NCI-H128 (cell line): ENCODE results near the gene ICAM4.

Experiments used
- DNase-seq: peaks from one replicate; lab custom pipeline; 2025; ENCODE audit not compliant: unreplicated experiment; lab: John Stamatoyannopoulos, UW

Gene ICAM4

DNA sequence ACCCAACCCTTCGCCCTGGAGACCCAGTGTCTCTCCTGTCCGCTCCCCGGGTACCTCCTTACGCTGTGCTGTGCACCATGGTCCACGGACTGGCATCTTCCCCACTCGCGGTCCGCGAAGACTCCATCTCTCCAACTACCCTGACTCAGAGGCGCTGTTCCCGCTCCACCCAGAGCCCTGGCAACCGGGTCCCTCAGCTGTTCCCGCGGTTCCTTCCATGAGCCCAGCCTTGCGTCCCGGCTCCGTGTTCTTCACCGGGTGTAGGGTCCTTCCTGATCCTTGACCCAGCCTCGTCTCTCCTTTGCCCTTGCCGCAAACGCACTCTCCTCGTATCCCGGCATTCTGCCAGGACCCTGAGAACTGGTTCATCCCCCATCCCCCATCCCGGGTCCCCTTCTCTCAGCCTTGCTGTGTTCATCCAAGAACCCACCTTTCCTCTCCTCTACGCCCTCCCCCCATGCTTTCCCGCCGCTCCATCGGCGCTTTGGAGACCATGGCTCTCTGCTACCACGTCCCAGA, 3.7 kb downstream of the ICAM4 start:
- no peak for DNase-seq

DNA sequence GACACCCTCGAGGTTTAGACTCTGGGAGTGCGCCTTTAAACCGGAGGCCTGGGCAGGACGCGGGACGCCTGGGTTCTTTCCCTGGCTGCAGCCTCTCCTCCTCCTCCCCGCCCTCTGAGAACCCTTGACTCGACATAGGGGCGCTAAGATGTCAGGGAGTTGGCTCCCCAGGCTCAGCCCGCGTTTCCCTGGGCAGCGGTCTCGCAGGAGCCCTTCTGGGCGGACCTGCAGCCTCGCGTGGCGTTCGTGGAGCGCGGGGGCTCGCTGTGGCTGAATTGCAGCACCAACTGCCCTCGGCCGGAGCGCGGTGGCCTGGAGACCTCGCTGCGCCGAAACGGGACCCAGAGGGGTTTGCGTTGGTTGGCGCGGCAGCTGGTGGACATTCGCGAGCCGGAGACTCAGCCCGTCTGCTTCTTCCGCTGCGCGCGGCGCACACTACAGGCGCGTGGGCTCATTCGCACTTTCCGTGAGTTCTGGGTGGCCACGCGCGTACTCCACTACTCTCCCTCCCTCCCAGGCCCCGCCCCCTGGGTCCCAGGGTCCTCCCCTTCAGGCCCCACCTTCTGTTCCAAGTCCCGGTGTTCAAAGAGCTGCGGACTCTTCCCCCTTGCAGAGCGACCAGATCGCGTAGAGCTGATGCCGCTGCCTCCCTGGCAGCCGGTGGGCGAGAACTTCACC, 4.3 kb downstream of the ICAM4 start:
- no peak for DNase-seq

DNA sequence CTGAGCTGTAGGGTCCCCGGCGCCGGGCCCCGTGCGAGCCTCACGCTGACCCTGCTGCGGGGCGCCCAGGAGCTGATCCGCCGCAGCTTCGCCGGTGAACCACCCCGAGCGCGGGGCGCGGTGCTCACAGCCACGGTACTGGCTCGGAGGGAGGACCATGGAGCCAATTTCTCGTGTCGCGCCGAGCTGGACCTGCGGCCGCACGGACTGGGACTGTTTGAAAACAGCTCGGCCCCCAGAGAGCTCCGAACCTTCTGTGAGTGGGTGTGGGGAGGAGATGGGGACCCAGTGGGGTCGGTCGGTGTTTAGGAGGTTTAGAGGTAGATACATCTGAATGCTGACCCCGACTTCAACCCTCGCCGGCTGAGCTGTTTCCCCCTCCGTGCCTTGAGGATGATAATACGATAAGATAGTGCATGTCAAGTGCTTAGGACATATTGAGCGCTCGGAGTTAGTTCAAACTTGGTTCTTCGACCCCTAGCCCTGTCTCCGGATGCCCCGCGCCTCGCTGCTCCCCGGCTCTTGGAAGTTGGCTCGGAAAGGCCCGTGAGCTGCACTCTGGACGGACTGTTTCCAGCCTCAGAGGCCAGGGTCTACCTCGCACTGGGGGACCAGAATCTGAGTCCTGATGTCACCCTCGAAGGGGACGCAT, 4.9 kb downstream of the ICAM4 start:
- no peak for DNase-seq

DNA sequence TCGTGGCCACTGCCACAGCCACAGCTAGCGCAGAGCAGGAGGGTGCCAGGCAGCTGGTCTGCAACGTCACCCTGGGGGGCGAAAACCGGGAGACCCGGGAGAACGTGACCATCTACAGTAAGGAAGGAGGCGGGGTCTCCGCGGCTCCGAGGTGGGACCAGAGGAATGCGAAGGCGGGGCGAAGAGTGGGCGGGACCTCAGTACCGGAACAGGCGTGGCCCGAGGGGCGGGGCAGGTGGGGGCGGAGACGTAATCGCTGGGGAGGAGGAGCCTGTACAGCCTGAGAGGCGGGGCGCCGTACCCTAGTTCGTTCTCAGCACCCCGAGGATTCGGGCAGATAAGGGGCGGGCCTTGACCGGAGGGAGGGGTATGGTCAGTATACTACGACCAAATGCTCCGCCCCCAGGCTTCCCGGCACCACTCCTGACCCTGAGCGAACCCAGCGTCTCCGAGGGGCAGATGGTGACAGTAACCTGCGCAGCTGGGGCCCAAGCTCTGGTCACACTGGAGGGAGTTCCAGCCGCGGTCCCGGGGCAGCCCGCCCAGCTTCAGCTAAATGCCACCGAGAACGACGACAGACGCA, 5.5 kb downstream of the ICAM4 start:
- DNase-seq, result no peak

DNA sequence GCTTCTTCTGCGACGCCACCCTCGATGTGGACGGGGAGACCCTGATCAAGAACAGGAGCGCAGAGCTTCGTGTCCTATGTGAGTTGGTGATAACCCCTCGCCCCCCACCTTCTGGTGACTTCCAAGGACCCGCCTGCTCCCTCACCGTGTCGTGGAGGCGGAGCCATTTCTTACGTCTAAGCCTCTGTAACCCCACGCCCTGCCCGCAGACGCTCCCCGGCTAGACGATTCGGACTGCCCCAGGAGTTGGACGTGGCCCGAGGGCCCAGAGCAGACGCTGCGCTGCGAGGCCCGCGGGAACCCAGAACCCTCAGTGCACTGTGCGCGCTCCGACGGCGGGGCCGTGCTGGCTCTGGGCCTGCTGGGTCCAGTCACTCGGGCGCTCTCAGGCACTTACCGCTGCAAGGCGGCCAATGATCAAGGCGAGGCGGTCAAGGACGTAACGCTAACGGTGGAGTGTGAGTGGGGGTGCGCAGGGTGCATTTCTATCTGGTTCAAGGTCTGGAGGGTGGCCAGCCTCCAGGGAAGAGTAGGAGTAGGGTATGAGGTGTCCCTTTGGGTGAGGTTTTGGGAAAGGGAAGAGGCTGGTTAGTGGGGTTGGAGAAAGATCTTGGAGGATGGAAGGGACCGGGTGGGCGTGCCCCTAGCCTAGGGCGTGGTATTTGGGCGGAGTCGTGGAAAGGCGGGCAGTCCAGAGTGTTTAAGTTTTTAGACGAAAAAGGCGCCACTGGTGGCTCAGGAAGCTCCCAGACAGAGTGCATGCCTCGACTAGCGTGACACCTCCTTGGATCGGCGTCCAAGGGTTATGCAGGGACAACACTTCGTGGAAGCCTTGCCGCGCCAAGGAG, 6.3 kb downstream of the ICAM4 start:
- DNase-seq, result no peak

DNA sequence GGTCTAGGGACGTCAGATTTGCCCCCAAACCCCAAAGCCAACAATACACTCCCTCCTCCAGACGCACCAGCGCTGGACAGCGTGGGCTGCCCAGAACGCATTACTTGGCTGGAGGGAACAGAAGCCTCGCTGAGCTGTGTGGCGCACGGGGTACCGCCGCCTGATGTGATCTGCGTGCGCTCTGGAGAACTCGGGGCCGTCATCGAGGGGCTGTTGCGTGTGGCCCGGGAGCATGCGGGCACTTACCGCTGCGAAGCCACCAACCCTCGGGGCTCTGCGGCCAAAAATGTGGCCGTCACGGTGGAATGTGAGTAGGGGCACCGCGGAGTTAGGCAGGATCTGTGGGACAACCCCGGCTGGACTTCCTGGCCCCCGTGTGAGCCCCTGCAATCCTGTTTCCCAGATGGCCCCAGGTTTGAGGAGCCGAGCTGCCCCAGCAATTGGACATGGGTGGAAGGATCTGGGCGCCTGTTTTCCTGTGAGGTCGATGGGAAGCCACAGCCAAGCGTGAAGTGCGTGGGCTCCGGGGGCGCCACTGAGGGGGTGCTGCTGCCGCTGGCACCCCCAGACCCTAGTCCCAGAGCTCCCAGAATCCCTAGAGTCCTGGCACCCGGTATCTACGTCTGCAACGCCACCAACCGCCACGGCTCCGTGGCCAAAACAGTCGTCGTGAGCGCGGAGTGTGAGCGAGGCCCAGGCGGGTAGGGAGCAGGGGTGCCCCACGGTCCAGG, 7.0 kb downstream of the ICAM4 start:
- no peak for DNase-seq

DNA sequence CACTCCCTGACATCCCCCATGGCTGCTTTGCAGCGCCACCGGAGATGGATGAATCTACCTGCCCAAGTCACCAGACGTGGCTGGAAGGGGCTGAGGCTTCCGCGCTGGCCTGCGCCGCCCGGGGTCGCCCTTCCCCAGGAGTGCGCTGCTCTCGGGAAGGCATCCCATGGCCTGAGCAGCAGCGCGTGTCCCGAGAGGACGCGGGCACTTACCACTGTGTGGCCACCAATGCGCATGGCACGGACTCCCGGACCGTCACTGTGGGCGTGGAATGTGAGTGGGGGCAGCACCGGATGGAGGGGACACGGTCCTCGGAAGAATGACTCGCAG, 7.6 kb downstream of the ICAM4 start:
- DNase-seq, result no peak

DNA sequence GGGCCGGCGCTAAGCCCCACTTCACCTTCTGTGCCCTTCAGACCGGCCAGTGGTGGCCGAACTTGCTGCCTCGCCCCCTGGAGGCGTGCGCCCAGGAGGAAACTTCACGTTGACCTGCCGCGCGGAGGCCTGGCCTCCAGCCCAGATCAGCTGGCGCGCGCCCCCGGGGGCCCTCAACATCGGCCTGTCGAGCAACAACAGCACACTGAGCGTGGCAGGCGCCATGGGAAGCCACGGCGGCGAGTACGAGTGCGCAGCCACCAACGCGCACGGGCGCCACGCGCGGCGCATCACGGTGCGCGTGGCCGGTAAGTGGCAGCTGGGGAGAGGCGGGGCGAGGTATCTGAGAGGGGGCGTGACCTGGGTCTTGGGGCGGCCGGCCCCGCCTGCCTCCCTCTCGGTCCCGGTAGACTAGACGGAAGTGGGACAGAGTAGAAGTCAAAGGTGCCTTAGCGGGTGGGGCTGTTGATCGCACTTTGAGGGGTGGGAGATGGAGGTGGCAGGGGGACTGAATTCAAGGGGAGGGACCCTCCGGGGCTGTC, 8.6 kb downstream of the ICAM4 start:
- DNase-seq, result no peak

DNA sequence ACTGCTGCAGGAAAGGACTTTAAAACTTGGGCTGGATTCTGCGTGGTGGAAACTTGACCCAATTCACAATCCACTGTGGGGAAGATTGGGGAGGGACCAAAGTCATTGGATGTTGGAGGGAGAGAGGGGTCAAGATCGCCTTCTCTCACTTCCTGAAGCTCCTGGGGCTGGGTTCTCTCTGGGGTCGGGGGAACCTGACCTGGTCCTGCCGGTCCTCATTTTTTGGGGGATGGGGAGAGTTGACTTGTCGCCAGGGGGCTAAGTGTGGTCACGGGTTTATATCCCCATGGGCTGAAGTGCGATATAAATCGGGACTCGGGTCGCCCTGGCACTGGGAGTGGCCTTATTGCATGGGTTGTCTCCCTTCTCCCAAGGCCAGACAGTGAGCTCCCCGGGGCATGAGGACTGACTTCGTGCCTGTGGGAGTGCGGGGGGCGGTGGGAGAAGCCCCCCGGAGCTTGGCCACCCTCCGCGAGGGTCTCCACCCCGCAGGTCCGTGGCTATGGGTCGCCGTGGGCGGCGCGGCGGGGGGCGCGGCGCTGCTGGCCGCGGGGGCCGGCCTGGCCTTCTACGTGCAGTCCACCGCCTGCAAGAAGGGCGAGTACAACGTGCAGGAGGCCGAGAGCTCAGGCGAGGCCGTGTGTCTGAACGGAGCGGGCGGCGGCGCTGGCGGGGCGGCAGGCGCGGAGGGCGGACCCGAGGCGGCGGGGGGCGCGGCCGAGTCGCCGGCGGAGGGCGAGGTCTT, 9.3 kb downstream of the ICAM4 start:
- DNase-seq, result no peak

DNA sequence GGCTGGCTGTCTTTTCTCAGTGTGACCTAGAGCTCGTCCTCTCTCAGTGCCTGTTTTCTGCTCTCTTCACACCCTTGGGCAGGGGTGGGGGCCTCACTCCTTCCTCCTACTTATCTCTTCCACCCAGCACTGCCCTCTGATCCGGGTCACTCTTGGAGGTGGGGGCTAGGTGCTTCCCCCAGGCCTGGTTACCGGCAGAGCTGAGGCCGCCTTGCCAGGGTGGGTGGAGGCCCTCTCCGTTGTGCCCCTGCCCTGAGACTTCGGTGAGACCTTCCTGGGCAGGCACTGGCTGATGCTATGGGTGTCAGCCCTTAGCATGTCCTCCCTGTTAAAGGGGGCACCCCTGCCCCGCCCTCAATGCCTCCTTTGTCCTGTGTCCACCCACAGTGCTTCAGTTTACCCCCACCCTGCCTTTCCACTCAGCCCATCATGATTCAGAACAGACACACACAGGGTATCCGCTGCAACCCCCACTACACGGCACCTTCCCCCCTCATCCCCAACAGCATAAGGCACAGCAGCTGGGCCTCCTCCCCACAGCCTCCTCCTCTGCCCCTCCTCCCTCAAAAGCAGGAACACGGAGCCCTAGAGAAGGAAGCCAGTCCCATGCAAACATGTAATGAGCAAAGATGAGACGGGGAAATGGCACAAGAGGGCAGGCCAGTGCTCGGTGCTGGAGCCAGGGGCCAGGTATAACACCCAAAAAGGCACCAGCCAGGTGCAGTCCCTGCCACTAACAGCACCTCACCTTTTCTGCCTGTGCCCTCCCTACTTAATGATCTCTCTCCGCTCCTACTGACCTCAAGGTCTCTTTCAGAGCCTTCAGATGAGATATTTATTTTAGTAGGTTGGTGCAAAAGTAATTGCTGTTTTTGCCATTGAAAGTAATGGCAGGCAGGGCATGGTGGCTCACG, 13.0 kb downstream of the ICAM4 start:
- no peak for DNase-seq

DNA sequence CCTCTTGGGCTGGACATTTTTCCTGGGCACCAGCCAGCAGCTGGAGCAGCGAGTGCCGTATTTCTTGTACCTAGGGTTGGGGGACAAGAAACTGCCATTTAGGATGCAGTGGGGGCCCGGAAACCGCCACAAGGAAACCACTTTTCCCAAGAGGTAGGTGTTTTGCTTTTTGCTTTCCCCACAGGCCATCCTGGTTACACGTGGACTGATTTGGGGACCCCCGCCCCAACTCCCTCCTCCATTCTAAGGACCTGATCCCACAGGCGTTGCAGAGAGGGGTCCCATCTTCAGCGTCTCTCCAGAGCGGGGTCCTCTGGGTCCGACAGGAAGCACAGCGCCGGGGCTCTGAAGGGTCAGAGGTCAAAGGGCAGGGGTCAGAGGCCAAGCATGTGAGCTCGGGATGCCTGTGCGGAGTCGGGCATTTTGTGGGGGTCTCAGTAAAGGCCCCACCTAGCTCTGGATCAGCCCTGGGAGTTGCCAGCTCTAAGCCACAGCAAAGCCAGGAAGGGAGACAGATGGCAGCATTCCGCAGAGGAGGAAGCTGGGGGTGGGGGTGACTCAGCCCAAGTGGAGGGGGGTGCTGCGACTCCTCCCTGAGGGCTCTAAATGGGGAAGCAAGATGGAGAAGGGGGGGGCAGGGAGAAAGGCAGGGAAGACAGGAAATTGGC, 18.5 kb downstream of the ICAM4 start:
- DNase-seq, result no peak

DNA sequence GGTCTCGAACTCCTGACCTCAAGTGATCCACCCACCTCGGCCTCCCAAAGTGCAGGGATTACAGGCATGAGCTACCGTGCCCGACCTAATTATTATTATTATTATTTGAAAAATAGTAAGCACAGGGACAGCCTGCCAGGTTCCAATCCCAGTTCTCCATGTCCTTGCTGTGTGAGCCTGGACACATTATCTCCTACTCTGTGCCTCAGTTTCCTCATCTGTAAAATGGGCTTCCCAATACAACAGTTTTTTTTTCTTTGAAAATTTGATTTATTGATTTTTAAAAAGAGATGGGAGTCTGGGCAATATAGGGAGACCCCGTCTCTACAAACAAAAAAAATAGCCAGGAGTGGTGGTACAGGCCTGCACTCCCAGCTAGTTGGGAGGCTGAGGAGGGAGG, 19.6 kb downstream of the ICAM4 start:
- DNase-seq, result no peak

DNA sequence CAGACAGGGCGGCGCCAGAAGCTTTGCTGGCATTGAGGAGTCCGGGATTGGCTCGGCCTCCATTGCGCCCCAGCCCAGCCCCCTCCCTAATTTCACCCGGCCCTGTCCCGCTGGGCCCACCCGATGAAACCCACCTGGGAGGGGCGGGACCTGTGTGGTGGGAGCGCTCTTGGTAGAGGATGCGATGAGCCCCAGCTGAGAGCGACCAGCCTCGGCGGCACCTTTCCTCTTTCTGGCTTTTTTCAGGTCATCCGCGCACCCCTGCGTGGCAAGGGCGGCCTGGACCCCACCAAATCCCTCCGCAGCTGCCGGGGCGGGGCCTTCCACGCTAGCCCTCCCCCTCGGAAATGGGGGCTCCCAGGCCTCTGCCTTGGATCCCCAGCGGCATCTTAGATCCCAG, 22.7 kb downstream of the ICAM4 start, which contains the start of gene ZGLP1:
TSS of gene ZGLP1 (minus strand) at position 393 of the 400 bp plus-strand sequence.
- no peak for DNase-seq

DNA sequence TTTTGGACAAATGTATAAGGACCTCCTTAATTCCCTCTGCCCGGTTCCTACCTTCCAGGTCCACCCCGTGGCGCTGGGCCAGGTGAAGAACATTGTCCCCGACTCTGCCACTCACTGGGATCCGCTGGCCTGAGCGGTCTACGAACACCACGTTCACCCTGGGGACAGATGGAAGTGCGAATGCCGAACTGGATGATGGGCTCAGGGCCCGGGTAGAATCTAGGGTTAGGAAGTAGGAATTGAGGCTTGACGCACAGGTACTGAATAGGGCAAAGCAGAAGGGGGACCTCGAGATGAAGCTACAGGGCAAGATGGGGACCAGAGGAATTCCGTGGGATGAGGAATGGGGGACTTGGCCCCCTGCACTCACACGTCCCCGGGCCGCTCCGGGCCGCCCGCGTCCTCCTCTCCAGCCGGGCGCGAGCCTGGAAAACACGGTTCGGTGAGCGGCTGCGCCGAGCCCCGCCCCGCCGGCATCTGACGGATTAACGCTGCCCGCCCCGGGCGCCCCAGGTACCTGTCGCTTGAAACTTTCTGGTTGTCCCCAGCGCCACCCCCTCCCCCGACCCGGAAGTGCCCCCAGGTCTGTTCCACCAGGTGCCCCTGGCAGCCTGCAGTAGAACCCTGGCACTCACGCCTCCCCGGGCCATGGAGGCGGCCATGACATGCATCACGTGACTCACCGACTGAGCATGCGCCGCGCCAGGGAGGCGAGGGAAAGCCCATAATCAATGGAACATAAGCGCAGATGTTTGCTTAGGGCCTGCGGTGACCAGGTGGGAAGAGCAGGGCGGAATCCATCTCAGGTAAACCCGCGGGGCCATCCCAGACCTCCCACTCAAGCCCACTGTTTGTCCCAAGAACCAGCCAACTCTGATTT, 28.8 kb downstream of the ICAM4 start, which contains the start of gene FDX2:
TSS of gene FDX2 (minus strand) at position 681 of the 880 bp plus-strand sequence. CDS start at position 662, 19 bp downstream.
- peak; percentile 81 for DNase-seq

DNA sequence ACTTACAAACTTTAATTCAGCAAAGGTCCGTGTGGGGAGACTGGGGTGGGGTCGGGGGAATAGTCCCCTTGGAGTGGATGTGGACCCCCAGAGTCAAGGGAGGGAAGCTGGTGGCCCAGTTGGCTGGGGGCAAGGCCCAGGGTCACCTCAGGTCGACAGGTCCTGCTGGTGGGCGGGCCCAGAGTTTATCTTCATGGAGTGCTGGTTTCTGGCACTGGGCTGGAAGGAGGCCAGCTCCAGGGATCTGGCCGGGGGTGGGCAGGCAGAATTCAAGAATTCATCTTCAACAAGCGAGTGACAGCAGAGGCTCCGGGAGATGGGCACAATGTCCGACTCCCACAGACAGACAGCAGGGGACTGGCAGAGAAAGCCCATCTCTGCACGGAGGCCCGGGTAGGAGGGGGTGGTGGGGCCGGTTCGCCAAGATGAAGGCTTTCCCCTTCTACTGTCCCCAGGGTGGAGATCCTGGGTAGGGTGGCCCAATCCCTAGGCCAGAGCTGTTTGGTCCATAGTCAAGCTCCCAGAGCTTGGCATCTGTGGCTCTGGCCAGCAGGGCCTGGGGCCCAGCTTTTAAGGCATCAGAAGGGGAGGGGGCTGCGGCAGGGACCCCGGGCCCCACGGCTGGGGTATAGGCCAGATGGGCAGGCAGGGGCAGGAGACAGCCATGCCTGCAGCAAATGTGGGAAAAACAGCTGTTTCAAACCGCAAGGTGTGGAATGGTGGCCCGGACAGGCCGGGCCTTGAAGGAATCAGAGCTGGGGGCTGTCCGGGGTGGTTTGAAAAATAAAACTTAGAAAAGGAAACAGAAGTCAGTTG, 29.7 kb downstream of the ICAM4 start:
- DNase-seq, result no peak
